H1 (cell line): Measurements from ENCODE around the gene CDNF. TPM values are rescaled to one million over a fixed set of nuclear protein-coding genes. Genes with fewer than 3 reads are reported as not detected.

ENCODE experiments used
- KDM5A ChIP-seq: fragments of 200-600 bp; IDR thresholded peaks from 2 replicates; pipeline ENCODE4 v1.7.1; 2012; ENCODE audit warnings: mild to moderate bottlenecking, low read length, inconsistent platforms, mixed read lengths
- polyA plus RNA-seq, 7 experiments: library from polyadenylated mRNA; depleted of rRNA in 3 of 7; stranded (reverse) in 5 of 7; unstranded in 2 of 7; fragments of >200 nt in 5 of 7; fragments of 200-250 nt in 2 of 7; gene quantifications; 1 replicate in 5 of 7; 2 replicates in 1 of 7; 4 replicates in 1 of 7; pipeline versions ENCODE4 v1.2.1 to v1.2.3, GENCODE V29; 2011 to 2013; ENCODE audit warnings: missing spikeins in 2 of 7, mixed read lengths in 2 of 7
- total RNA-seq: library from RNA; stranded (reverse); fragmentation: NEBNext Ultra II Directional; extraction: Animal tissue kit (Norgen Biotek cat#: 25700); gene quantifications from 2 replicates; pipeline ENCODE4 v1.2.1, GENCODE V29; 2021
- TF ChIP-seq, protein P1 (sequence below): fragments of 300-600 bp; sonication (generic); IDR thresholded peaks from 2 replicates; pipeline ENCODE4 v1.7.1; 2012; ENCODE audit warnings: low read length, moderate library complexity, mild to moderate bottlenecking, inconsistent platforms; ENCODE audit not compliant: insufficient replicate concordance

Gene CDNF
- total and polyA plus RNA-seq, 2 of the 8 experiments (the other 6 are each of a cell fraction or from before 2014, with no cell fraction given), result 0.32 to 0.67 TPM

DNA sequence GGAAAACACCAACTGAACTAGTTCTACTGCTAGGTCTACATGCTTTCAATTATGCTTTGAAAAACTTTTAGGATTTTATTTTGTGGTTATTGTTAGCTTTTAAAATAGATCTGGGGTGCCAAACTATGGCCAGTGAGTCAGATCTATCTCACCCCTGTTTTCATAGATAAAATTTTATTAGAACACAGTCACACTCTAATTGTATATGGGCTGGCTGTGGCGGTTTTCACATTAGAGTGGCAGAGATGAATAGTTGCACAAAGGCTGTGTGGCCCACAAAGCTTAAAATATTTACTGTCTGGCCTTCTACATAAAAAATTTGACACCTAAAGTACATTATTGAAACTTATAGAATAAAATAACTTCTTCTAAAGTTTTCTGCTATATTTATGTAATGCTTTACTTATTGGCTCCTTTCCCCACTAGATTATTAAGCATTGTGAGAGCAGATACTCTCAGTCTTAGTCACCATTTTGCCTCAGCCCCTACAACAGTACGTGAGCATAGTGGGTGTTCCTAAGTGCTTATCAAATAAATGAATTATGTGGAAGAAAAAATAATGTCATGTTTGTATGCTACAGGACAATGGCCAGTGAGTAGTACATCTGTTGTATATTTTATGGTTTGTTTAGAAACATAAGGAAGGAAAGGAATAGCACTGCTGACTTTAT lies 35.4 kb upstream of the CDNF start (continued):
- TF ChIP-seq, protein P1, sequence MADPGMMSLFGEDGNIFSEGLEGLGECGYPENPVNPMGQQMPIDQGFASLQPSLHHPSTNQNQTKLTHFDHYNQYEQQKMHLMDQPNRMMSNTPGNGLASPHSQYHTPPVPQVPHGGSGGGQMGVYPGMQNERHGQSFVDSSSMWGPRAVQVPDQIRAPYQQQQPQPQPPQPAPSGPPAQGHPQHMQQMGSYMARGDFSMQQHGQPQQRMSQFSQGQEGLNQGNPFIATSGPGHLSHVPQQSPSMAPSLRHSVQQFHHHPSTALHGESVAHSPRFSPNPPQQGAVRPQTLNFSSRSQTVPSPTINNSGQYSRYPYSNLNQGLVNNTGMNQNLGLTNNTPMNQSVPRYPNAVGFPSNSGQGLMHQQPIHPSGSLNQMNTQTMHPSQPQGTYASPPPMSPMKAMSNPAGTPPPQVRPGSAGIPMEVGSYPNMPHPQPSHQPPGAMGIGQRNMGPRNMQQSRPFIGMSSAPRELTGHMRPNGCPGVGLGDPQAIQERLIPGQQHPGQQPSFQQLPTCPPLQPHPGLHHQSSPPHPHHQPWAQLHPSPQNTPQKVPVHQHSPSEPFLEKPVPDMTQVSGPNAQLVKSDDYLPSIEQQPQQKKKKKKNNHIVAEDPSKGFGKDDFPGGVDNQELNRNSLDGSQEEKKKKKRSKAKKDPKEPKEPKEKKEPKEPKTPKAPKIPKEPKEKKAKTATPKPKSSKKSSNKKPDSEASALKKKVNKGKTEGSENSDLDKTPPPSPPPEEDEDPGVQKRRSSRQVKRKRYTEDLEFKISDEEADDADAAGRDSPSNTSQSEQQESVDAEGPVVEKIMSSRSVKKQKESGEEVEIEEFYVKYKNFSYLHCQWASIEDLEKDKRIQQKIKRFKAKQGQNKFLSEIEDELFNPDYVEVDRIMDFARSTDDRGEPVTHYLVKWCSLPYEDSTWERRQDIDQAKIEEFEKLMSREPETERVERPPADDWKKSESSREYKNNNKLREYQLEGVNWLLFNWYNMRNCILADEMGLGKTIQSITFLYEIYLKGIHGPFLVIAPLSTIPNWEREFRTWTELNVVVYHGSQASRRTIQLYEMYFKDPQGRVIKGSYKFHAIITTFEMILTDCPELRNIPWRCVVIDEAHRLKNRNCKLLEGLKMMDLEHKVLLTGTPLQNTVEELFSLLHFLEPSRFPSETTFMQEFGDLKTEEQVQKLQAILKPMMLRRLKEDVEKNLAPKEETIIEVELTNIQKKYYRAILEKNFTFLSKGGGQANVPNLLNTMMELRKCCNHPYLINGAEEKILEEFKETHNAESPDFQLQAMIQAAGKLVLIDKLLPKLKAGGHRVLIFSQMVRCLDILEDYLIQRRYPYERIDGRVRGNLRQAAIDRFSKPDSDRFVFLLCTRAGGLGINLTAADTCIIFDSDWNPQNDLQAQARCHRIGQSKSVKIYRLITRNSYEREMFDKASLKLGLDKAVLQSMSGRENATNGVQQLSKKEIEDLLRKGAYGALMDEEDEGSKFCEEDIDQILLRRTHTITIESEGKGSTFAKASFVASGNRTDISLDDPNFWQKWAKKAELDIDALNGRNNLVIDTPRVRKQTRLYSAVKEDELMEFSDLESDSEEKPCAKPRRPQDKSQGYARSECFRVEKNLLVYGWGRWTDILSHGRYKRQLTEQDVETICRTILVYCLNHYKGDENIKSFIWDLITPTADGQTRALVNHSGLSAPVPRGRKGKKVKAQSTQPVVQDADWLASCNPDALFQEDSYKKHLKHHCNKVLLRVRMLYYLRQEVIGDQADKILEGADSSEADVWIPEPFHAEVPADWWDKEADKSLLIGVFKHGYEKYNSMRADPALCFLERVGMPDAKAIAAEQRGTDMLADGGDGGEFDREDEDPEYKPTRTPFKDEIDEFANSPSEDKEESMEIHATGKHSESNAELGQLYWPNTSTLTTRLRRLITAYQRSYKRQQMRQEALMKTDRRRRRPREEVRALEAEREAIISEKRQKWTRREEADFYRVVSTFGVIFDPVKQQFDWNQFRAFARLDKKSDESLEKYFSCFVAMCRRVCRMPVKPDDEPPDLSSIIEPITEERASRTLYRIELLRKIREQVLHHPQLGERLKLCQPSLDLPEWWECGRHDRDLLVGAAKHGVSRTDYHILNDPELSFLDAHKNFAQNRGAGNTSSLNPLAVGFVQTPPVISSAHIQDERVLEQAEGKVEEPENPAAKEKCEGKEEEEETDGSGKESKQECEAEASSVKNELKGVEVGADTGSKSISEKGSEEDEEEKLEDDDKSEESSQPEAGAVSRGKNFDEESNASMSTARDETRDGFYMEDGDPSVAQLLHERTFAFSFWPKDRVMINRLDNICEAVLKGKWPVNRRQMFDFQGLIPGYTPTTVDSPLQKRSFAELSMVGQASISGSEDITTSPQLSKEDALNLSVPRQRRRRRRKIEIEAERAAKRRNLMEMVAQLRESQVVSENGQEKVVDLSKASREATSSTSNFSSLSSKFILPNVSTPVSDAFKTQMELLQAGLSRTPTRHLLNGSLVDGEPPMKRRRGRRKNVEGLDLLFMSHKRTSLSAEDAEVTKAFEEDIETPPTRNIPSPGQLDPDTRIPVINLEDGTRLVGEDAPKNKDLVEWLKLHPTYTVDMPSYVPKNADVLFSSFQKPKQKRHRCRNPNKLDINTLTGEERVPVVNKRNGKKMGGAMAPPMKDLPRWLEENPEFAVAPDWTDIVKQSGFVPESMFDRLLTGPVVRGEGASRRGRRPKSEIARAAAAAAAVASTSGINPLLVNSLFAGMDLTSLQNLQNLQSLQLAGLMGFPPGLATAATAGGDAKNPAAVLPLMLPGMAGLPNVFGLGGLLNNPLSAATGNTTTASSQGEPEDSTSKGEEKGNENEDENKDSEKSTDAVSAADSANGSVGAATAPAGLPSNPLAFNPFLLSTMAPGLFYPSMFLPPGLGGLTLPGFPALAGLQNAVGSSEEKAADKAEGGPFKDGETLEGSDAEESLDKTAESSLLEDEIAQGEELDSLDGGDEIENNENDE, result no peak
- no peak for TF ChIP-seq KDM5A
